Measurements from ENCODE around the gene LPA.
A peak's percentile ranks its signal among the peaks of the same experiment; 100 is the strongest.
"Not testable (repeated sequence)": the region's sequence is repeated elsewhere in the genome, so short reads cannot be mapped to it uniquely, and the experiment has no call there.

Gene LPA

DNA sequence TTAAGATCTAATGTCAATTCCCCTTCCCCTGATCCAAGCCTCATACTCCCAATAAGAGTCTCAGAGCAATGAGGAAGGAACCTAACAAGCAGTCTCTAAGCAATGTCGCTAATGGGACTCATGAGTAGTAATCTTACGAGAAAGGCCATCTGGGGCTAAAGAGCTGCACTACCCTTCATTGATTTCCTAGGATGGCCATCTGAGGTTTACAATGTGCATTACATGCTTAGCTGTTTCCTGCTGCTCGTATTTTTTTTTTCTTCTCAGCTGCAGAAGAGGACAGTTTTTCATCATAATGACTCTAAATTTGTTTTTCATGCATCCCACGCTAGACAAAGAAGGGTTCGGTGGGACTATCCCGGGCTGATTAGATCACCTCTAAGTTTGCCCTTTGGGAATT lies 119.3 kb downstream of the LPA start:
- no peak overlapping the region for H3K4me3 ChIP-seq (ENCODE audit: low read length)
- DNase-seq (ENCODE audit: low read depth): no peak
- TF ChIP-seq CTCF (conservative IDR thresholded peaks at IDR 0.05; ENCODE audit: low read length): no peak

- TF ChIP-seq CTCF (conservative IDR thresholded peaks at IDR 0.05; ENCODE audit: low read length): no peak
- DNase-seq (ENCODE audit: low read depth): no peak
- H3K4me3 ChIP-seq (ENCODE audit: low read length): no peak overlapping the region
Measured at GRCh38 chr6:160535270-160535669, 128.8 kb downstream of the LPA start.

DNA sequence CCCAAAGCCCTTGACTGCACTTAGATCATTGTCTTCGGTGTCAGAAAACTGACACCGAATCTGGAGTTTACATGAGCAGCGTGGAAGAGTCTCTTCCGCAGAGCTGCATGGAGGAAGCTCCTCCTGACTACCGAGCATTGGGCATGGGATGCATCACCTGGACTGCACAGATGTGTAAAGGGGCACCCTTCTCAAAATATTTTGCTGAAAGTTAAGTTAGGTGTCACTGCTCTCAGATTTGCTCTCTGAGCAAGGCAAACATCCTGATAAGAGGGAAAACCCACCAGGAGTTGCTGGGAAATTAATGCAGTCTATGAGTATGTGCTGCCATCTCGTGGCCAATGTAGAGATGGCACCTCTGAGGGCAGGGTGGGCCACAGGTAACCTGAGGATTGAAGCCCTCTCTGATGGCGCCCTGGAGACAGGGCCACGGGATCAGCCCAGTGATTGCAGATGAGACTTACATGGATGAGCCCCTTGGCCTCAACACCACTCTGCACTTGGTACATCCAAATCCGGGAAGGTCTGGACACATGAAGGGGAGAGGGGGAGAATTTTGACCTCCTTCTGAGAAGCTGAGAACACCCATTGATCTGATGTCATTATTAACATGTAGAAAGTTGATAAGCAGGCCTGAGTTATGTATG lies 129.9 kb downstream of the LPA start:
- H3K4me3 ChIP-seq (ENCODE audit: low read length): peak overlapping the region; percentile 32
- peak; percentile 31 for DNase-seq (ENCODE audit: low read depth)
- peak; percentile 92 for TF ChIP-seq CTCF (conservative IDR thresholded peaks at IDR 0.05; ENCODE audit: low read length)

GRCh38 chr6:160532315-160532714 lies 131.8 kb downstream of the LPA start:
- DNase-seq (ENCODE audit: low read depth): no peak
- H3K4me3 ChIP-seq (ENCODE audit: low read length): no peak overlapping the region
- no peak for TF ChIP-seq CTCF (conservative IDR thresholded peaks at IDR 0.05; ENCODE audit: low read length)

- no peak for DNase-seq (ENCODE audit: low read depth)
- H3K4me3 ChIP-seq (ENCODE audit: low read length): no peak overlapping the region
- no peak for TF ChIP-seq CTCF (conservative IDR thresholded peaks at IDR 0.05; ENCODE audit: low read length)
Measured at GRCh38 chr6:160531826-160532225, 132.2 kb downstream of the LPA start.

- DNase-seq (ENCODE audit: low read depth); H3K4me3 ChIP-seq (ENCODE audit: low read length): not testable (repeated sequence)
Measured at GRCh38 chr6:160529524-160529923, 134.6 kb downstream of the LPA start.

DNA sequence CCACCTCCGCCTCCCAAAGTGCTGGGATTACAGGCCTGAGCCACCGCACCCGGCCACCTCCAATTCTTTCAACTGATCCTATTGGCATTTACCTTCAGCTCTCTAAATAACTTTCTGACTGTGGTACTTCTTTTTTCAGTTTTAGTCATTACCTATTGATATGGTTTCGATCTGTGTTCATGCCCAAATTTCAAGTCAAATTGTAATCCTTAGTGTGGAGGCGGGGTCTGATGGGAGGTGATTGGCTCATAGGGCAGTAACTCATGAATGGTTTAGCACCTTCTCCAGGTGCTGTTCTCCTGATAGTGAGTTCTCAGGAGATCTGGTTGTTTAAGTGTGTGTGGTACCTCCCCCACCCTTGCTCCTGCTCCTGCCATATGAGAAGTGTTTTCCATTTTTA lies 140.9 kb downstream of the LPA start:
- DNase-seq (ENCODE audit: low read depth): no peak
- no peak for TF ChIP-seq CTCF (conservative IDR thresholded peaks at IDR 0.05; ENCODE audit: low read length)
- H3K4me3 ChIP-seq (ENCODE audit: low read length): no peak overlapping the region

Data from AG10803 (cell line).